ENCODE data around the gene SLCO4A1.

GRCh38 chr20:62598761-62599194, 43.5 kb upstream of the SLCO4A1 start:
- TF ChIP-seq POLR2A (IDR thresholded peaks at IDR 0.05) (no peak), CTCF (IDR thresholded peaks at IDR 0.05) (no peak)

Measured in uterus (tissue), 2 donors.